Stomach (tissue), 4 donors: ENCODE results near the gene KPNA6.

Experiments used
- POLR2A ChIP-seq, 4 donors: fragments of 450-650 bp; IDR thresholded peaks; one replicate each; pipeline ENCODE4 v1.6.1; 2016; ENCODE audit warnings: antibody characterized with exemption in 4 of 4, control low read depth in 2 of 4, mild to moderate bottlenecking in 1 of 4, moderate library complexity in 1 of 4
- POLR2AphosphoS5 ChIP-seq, 3 donors: sonication (generic); formaldehyde crosslinking; IDR thresholded peaks; one replicate each; pipeline ENCODE4 v1.6.1; 2016; ENCODE audit warnings: antibody characterized with exemption in 3 of 3

DNA sequence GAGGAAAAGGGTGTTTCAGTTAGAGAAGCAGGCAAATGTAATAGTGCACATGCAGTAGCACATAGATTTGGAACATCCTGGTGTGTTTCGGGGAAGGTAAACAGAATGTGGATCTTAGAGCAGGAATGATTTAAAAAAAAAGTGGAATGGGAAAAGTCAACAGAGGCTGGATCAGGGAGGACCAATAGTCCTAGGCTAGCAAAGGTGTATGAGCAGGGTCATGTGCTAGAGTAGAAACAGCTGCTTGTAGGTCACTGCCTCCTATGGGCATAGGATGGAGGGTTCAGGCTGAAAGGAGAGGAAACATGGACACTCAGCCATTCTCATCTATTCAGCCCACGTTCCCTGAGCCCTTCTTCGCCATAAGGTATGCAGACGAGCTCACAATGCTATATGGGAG, 3.7 kb upstream of the KPNA6 start:
- TF ChIP-seq POLR2A (IDR thresholded peaks at IDR 0.05) (no peak), POLR2AphosphoS5 (IDR thresholded peaks at IDR 0.05) (no peak)
